Endodermal cell (in vitro differentiated cells): ENCODE results near the gene PLEKHG4. TPM values are rescaled to one million over a fixed set of nuclear protein-coding genes. Genes with fewer than 3 reads are reported as not detected.

Experiments
- DNase-seq: peaks from one replicate; pipeline ENCODE4 v3.0.0-alpha.2; 2017
- H3K27ac ChIP-seq: 2 replicates; pipeline ENCODE4 v1.5.1; 2013; ENCODE audit warnings: mild to moderate bottlenecking, low read depth, low read length, moderate library complexity
- H3K27me3 ChIP-seq: 2 replicates; pipeline ENCODE4 v1.6.1; 2013; ENCODE audit warnings: mild to moderate bottlenecking, low read length, moderate library complexity; ENCODE audit not compliant: insufficient read depth, control insufficient read depth, poor library complexity, severe bottlenecking
- H3K36me3 ChIP-seq: 2 replicates; pipeline ENCODE4 v1.7.0; 2013; ENCODE audit warnings: mild to moderate bottlenecking, low read length, moderate library complexity; ENCODE audit not compliant: control insufficient read depth, insufficient read depth
- H3K4me1 ChIP-seq: one replicate; pipeline ENCODE4 v1.7.0; 2013; ENCODE audit warnings: low read length; ENCODE audit not compliant: control insufficient read depth, insufficient read depth
- H3K4me3 ChIP-seq: 2 replicates; pipeline ENCODE4 v1.5.1; 2013; ENCODE audit warnings: mild to moderate bottlenecking, low read length, moderate library complexity
- H3K9ac ChIP-seq: 2 replicates; pipeline ENCODE4 v1.6.1; 2013; ENCODE audit warnings: mild to moderate bottlenecking, low read length, moderate library complexity; ENCODE audit not compliant: poor library complexity, severe bottlenecking; ENCODE audit errors: extremely low read depth
- H3K9me3 ChIP-seq: 2 replicates; pipeline ENCODE4 v1.6.1; 2013; ENCODE audit warnings: mild to moderate bottlenecking, low read length, moderate library complexity; ENCODE audit not compliant: control insufficient read depth
- H3K27ac Mint-ChIP-seq: 2 replicates; pipeline ENCODE4 v1.8.0; 2020; ENCODE audit warnings: mixed read lengths
- H3K27me3 Mint-ChIP-seq: 2 replicates; pipeline ENCODE4 v1.8.0; 2021; ENCODE audit warnings: mild to moderate bottlenecking, mixed read lengths; ENCODE audit not compliant: insufficient read depth
- H3K36me3 Mint-ChIP-seq: 2 replicates; pipeline ENCODE4 v1.8.0; 2020; ENCODE audit warnings: low read depth, mixed read lengths
- H3K4me1 Mint-ChIP-seq: 2 replicates; pipeline ENCODE4 v1.8.0; 2020; ENCODE audit warnings: mixed read lengths
- H3K4me3 Mint-ChIP-seq: 2 replicates; pipeline ENCODE4 v1.8.0; 2020; ENCODE audit warnings: mild to moderate bottlenecking, moderate library complexity, mixed read lengths
- H3K9me3 Mint-ChIP-seq: 2 replicates; pipeline ENCODE4 v1.8.0; 2020; ENCODE audit warnings: mild to moderate bottlenecking, mixed read lengths
- CTCF ChIP-seq: fragments of 200-600 bp; sonication (generic); conservative IDR thresholded peaks from 2 replicates; pipeline ENCODE4 v1.5.0; 2021; ENCODE audit warnings: antibody characterized with exemption, mild to moderate bottlenecking
- WGBS, 2 experiments: methylation state at CpG; one replicate each; pipeline versions ENCODE4 v1.1.5 to v1.1.7; 2013; ENCODE audit warnings: missing lambda C conversion rate in 2 of 2, mixed read lengths in 1 of 2; ENCODE audit not compliant: insufficient coverage in 1 of 2, insufficient read length in 1 of 2; 5-methylcytosine and 5-hydroxymethylcytosine counted together
- total RNA-seq, 2 donors: library from RNA; stranded (reverse); fragmentation: NEBNext Ultra II Directional in 1 of 2; extraction: Animal tissue kit (Norgen Biotek cat#: 25700) in 1 of 2; gene quantifications; 2 replicates in 1 of 2; 3 replicates in 1 of 2; pipeline ENCODE4 v1.2.1, GENCODE V29; 2021

PLEKHG4 gene
- total RNA-seq, 2 donors from 2014 or later, result 10.5 to 12.4 TPM

- H3K4me3 ChIP-seq, result no peak overlapping the region
- Mint-ChIP-seq H3K27ac (peak overlapping the region; percentile 83), H3K27me3 (peaks cover 11% of the 10 kb centered on the region), H3K9me3 (no peaks in the 10 kb centered on the region), H3K36me3 (no peaks in the 10 kb centered on the region), H3K4me1 (peaks cover 22% of the 10 kb centered on the region), H3K4me3 (no peak overlapping the region)
- no peaks in the 10 kb centered on the region for H3K4me1 ChIP-seq
- no peaks in the 10 kb centered on the region for H3K27me3 ChIP-seq
- WGBS, 2 experiments, result 66 to 90% methylated on average over 3 of the region's 3 CpGs
- peaks cover 41% of the 10 kb centered on the region for H3K36me3 ChIP-seq
- H3K27ac ChIP-seq, result peak overlapping the region; percentile 50
- TF ChIP-seq CTCF, result peak; percentile 26
- DNase-seq, result no peak
- peak overlapping the region; percentile 60 for H3K9ac ChIP-seq
- no peaks in the 10 kb centered on the region for H3K9me3 ChIP-seq
Measured at GRCh38 chr16:67263201-67263600, 16.1 kb upstream of the PLEKHG4 start.

- DNase-seq, result no peak
- Histone ChIP-seq H3K36me3 (peaks cover 38% of the 10 kb centered on the region), H3K4me3 (no peak overlapping the region), H3K27me3 (no peaks in the 10 kb centered on the region), H3K9me3 (no peaks in the 10 kb centered on the region), H3K4me1 (peaks cover 4% of the 10 kb centered on the region), H3K27ac (no peak overlapping the region), H3K9ac (no peak overlapping the region)
- WGBS, 2 experiments, result 94 to 100% methylated on average over 4 to 9 of the region's 9 CpGs
- Mint-ChIP-seq H3K27ac (no peak overlapping the region), H3K4me3 (no peak overlapping the region), H3K4me1 (peaks cover 23% of the 10 kb centered on the region), H3K27me3 (peaks cover 11% of the 10 kb centered on the region), H3K9me3 (no peaks in the 10 kb centered on the region), H3K36me3 (no peaks in the 10 kb centered on the region)
- peak; percentile 58 for TF ChIP-seq CTCF
Measured at GRCh38 chr16:67264277-67264676, 15.1 kb upstream of the PLEKHG4 start.

- WGBS, 2 experiments, result 83 to 91% methylated on average over 2 to 5 of the region's 5 CpGs
- Mint-ChIP-seq H3K36me3 (no peaks in the 10 kb centered on the region), H3K27ac (no peak overlapping the region), H3K27me3 (peaks cover 11% of the 10 kb centered on the region), H3K9me3 (no peaks in the 10 kb centered on the region), H3K4me1 (peaks cover 23% of the 10 kb centered on the region), H3K4me3 (no peak overlapping the region)
- no peak overlapping the region for H3K4me3 ChIP-seq
- no peak overlapping the region for H3K9ac ChIP-seq
- no peaks in the 10 kb centered on the region for H3K9me3 ChIP-seq
- TF ChIP-seq CTCF, result no peak
- peaks cover 39% of the 10 kb centered on the region for H3K36me3 ChIP-seq
- no peak overlapping the region for H3K27ac ChIP-seq
- no peak for DNase-seq
- peaks cover 4% of the 10 kb centered on the region for H3K4me1 ChIP-seq
- H3K27me3 ChIP-seq, result no peaks in the 10 kb centered on the region
Measured at GRCh38 chr16:67264866-67265265, 14.5 kb upstream of the PLEKHG4 start.
